Activated naive CD4-positive, alpha-beta T cell (primary cell): Measurements from ENCODE around the gene SALL3.

ENCODE experiments used
- DNase-seq, 4 experiments: peaks; one replicate each; lab custom pipeline; 2025; lab: John Stamatoyannopoulos, UW

Gene SALL3

GRCh38 chr18:78965917-78966792 is 13.5 kb upstream of the SALL3 start:
- DNase-seq: no peak

- DNase-seq: no peak
These were observed 12.9 kb upstream of the SALL3 start for GRCh38 chr18:78966793-78967106.

- DNase-seq: no peak
These were observed 11.9 kb upstream of the SALL3 start for GRCh38 chr18:78967692-78968091.

- DNase-seq: no peak
These were observed 9.9 kb upstream of the SALL3 start for GRCh38 chr18:78969574-78970315.

- DNase-seq: no peak
These were observed 8.8 kb upstream of the SALL3 start for GRCh38 chr18:78970774-78971333.

- no peak for DNase-seq
These were observed 7.9 kb upstream of the SALL3 start for GRCh38 chr18:78971511-78972245.

- DNase-seq: no peak
These were observed 7.2 kb upstream of the SALL3 start for GRCh38 chr18:78972385-78972918.

GRCh38 chr18:78972930-78973331 is 6.7 kb upstream of the SALL3 start:
- no peak for DNase-seq

- no peak for DNase-seq
These were observed 6.1 kb upstream of the SALL3 start for GRCh38 chr18:78973357-78974083.

- DNase-seq: no peak
These were observed 5.4 kb upstream of the SALL3 start for GRCh38 chr18:78974115-78974761.

GRCh38 chr18:78975292-78975691 is 4.3 kb upstream of the SALL3 start:
- no peak for DNase-seq

- no peak for DNase-seq
These were observed 3.8 kb upstream of the SALL3 start for GRCh38 chr18:78975699-78976335.

- DNase-seq: no peak
These were observed 2.6 kb upstream of the SALL3 start for GRCh38 chr18:78976765-78977636.

GRCh38 chr18:78977637-78978348 is 1.8 kb upstream of the SALL3 start:
- DNase-seq: no peak

- DNase-seq: no peak
These were observed 1.1 kb upstream of the SALL3 start for GRCh38 chr18:78978349-78979055.

GRCh38 chr18:78979056-78979729 is 425 bp upstream of the SALL3 start:
- no peak for DNase-seq

- no peak for DNase-seq
These were observed 707 bp downstream of the SALL3 start for GRCh38 chr18:78980279-78980771.
